Measurements from ENCODE around the gene LAMC2.

The LAMC2 gene

GRCh38 chr1:183247484-183247883 lies 61.4 kb downstream of the LAMC2 start:
- TF ChIP-seq CTCF (IDR thresholded peaks at IDR 0.05; ENCODE audit: low read depth, low read length): no peak
- in situ Hi-C loops (cut with HindIII; ENCODE audit: low sequenced_read_pairs): no loop called here
- DNase-seq (ENCODE audit: low read depth, low spot score): no peak
- no peak overlapping the region for H3K4me3 ChIP-seq (ENCODE audit: low read depth, low read length)

GRCh38 chr1:183247931-183248330 lies 61.9 kb downstream of the LAMC2 start:
- DNase-seq (ENCODE audit: low read depth, low spot score): no peak
- no peak overlapping the region for H3K4me3 ChIP-seq (ENCODE audit: low read depth, low read length)
- no peak for TF ChIP-seq CTCF (IDR thresholded peaks at IDR 0.05; ENCODE audit: low read depth, low read length)
- in situ Hi-C loops (cut with HindIII; ENCODE audit: low sequenced_read_pairs): no loop called here

GRCh38 chr1:183248989-183249691 lies 63.1 kb downstream of the LAMC2 start:
- DNase-seq (ENCODE audit: low read depth, low spot score): no peak
- no peak for TF ChIP-seq CTCF (IDR thresholded peaks at IDR 0.05; ENCODE audit: low read depth, low read length)
- in situ Hi-C loops (cut with HindIII; ENCODE audit: low sequenced_read_pairs): no loop called here
- no peak overlapping the region for H3K4me3 ChIP-seq (ENCODE audit: low read depth, low read length)

- in situ Hi-C loops (cut with HindIII; ENCODE audit: low sequenced_read_pairs): no loop called here
- no peak for DNase-seq (ENCODE audit: low read depth, low spot score)
- TF ChIP-seq CTCF (IDR thresholded peaks at IDR 0.05; ENCODE audit: low read depth, low read length): no peak
- no peak overlapping the region for H3K4me3 ChIP-seq (ENCODE audit: low read depth, low read length)
Measured at GRCh38 chr1:183249941-183250452, 63.9 kb downstream of the LAMC2 start.

DNA sequence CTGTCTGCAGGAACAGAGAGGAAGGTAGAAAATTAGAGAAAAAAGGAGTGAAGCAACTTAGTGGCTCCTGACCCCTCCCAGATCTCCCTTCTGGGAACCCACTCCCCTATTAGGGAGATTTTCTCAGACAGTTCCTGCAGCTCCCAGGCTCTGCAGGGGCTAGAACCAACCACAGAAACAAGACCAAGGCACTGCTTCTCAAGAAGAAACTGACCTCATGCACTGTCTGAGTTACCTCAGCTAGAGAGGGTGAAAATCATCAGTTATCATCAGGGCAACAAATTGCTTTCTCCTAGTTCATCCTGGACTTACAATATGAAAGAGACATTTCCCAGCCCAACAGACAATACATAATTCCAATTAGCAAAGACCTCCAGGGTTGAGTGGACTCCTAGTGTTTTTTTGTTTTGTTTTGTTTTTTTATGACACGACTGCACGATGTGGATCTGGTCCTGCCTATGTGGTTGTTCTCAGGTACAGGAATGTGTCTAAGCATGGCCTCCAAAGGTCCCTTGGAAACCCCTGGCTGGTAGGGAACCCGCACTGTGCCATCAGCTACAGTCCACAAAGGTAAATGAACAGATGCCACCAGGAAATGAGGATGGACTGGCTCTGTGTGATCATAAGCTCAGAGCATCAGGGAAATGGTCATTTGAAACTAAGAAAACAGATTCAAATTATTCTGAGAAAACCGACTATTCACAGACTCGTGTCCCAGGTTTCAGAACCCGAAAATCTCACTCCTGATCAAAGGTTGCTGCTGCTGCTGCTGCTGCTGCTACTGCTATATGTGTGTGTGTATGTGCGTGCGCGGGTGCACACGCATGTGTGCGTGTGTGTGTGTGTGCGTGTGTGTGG lies 65.3 kb downstream of the LAMC2 start:
- in situ Hi-C loops (cut with HindIII; ENCODE audit: low sequenced_read_pairs): no loop called here
- no peak for TF ChIP-seq CTCF (IDR thresholded peaks at IDR 0.05; ENCODE audit: low read depth, low read length)
- no peak for DNase-seq (ENCODE audit: low read depth, low spot score)
- no peak overlapping the region for H3K4me3 ChIP-seq (ENCODE audit: low read depth, low read length)

- H3K4me3 ChIP-seq (ENCODE audit: low read depth, low read length): no peak overlapping the region
- in situ Hi-C loops (cut with HindIII; ENCODE audit: low sequenced_read_pairs): no loop called here
- no peak for TF ChIP-seq CTCF (IDR thresholded peaks at IDR 0.05; ENCODE audit: low read depth, low read length)
- no peak for DNase-seq (ENCODE audit: low read depth, low spot score)
Measured at GRCh38 chr1:183251959-183252450, 65.9 kb downstream of the LAMC2 start.

All from astrocyte of the spinal cord (primary cell).